Gastroesophageal sphincter (tissue), 3 donors: Measurements from ENCODE around the gene PRR27.

Source experiments
- EP300 ChIP-seq: sonication (generic); formaldehyde crosslinking; IDR thresholded peaks from one replicate; pipeline ENCODE4 v1.6.1; 2017; ENCODE audit warnings: antibody characterized with exemption, mild to moderate bottlenecking
- POLR2A ChIP-seq, 2 donors: fragments of 450-650 bp; IDR thresholded peaks; one replicate each; pipeline ENCODE4 v1.6.1; 2017; ENCODE audit warnings: antibody characterized with exemption in 2 of 2, mild to moderate bottlenecking in 2 of 2, moderate library complexity in 1 of 2
- POLR2AphosphoS5 ChIP-seq: sonication (generic); formaldehyde crosslinking; IDR thresholded peaks from one replicate; pipeline ENCODE4 v1.6.1; 2017; ENCODE audit warnings: antibody characterized with exemption
- TF ChIP-seq, protein P1 (sequence below), 4 experiments: fragments of 200-600 bp in 2 of 4; fragments of 450-650 bp in 2 of 4; sonication (generic) in 1 of 4; IDR thresholded peaks; one replicate each; pipeline ENCODE4 v1.5.1; 2017 to 2019; ENCODE audit warnings: antibody characterized with exemption in 4 of 4, mild to moderate bottlenecking in 2 of 4, moderate library complexity in 2 of 4

GRCh38 chr4:70114096-70114495 is 39.9 kb upstream of the PRR27 start:
- no peak for TF ChIP-seq POLR2AphosphoS5
- TF ChIP-seq, protein P1, sequence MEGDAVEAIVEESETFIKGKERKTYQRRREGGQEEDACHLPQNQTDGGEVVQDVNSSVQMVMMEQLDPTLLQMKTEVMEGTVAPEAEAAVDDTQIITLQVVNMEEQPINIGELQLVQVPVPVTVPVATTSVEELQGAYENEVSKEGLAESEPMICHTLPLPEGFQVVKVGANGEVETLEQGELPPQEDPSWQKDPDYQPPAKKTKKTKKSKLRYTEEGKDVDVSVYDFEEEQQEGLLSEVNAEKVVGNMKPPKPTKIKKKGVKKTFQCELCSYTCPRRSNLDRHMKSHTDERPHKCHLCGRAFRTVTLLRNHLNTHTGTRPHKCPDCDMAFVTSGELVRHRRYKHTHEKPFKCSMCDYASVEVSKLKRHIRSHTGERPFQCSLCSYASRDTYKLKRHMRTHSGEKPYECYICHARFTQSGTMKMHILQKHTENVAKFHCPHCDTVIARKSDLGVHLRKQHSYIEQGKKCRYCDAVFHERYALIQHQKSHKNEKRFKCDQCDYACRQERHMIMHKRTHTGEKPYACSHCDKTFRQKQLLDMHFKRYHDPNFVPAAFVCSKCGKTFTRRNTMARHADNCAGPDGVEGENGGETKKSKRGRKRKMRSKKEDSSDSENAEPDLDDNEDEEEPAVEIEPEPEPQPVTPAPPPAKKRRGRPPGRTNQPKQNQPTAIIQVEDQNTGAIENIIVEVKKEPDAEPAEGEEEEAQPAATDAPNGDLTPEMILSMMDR (IDR thresholded peaks at IDR 0.05), result no peak
- TF ChIP-seq EP300, result no peak
- no peak for TF ChIP-seq POLR2A (IDR thresholded peaks at IDR 0.05)
